Spleen (tissue), 7 donors: Measurements from ENCODE around the gene CANX.

ENCODE experiments used
- POLR2A ChIP-seq, 3 donors: fragments of 450-650 bp; IDR thresholded peaks; one replicate each; pipeline ENCODE4 v1.5.1; 2017; ENCODE audit warnings: antibody characterized with exemption in 3 of 3, mild to moderate bottlenecking in 1 of 3
- POLR2AphosphoS5 ChIP-seq, 3 donors: sonication (generic); formaldehyde crosslinking; IDR thresholded peaks; one replicate each; pipeline ENCODE4 v1.5.1; 2017; ENCODE audit warnings: antibody characterized with exemption in 3 of 3
- TF ChIP-seq, protein P1 (sequence below), 11 experiments: fragments of 200-600 bp in 7 of 11; fragments of 450-650 bp in 4 of 11; sonication (generic) in 4 of 11; IDR thresholded peaks in 8 of 11; conservative IDR thresholded peaks in 3 of 11; 1 replicate in 7 of 11; 2 replicates in 4 of 11; pipeline versions ENCODE4 v1.4.0 to v1.8.0; 2016 to 2021; ENCODE audit warnings: antibody characterized with exemption in 11 of 11, inconsistent platforms in 4 of 11, mild to moderate bottlenecking in 1 of 11
- donor health status: DM: no; HTN: no; CAD: no; lungs with moderate emphysema.
- donor health status: DM: no; HTN: no; CAD: no.
- donor health status: DM: no; HTN: no; CAD: no.

DNA sequence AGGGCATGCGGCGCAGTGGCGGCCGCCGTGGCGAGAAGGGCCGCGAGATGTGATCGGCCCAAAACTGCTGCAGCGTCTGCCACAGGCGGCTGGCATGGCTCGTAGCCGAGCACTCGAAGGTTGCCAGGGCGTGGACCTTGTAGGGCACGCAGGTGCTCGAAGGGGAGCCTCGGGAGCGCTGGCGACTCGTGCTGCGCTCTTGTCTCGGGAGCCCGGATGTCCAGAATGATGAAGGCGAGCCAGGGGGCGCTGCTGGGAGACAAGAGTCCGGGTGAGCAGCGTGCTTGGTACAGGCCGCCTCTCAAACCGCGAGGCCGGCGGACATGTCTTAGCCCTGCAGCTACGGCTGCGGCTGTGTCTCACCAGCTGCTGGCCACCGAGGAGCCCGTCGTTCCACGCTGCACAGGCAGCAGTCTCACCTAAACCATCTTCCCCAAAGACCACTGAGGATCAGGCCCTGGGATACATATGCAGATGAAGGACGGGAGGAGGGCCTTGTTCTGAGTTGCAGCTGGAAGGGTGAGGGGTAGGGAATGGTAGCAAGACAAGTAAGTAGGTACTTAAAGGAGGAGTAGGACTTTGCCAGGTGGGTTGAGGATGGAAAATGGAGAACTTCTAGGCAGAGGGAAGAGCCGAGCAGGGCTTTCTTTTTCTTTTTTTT lies 19.6 kb upstream of the CANX start:
- TF ChIP-seq, protein P1, sequence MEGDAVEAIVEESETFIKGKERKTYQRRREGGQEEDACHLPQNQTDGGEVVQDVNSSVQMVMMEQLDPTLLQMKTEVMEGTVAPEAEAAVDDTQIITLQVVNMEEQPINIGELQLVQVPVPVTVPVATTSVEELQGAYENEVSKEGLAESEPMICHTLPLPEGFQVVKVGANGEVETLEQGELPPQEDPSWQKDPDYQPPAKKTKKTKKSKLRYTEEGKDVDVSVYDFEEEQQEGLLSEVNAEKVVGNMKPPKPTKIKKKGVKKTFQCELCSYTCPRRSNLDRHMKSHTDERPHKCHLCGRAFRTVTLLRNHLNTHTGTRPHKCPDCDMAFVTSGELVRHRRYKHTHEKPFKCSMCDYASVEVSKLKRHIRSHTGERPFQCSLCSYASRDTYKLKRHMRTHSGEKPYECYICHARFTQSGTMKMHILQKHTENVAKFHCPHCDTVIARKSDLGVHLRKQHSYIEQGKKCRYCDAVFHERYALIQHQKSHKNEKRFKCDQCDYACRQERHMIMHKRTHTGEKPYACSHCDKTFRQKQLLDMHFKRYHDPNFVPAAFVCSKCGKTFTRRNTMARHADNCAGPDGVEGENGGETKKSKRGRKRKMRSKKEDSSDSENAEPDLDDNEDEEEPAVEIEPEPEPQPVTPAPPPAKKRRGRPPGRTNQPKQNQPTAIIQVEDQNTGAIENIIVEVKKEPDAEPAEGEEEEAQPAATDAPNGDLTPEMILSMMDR (IDR thresholded peaks at IDR 0.05 in 8 of 11, conservative IDR thresholded peaks at IDR 0.05 in 3 of 11), result peak in 10 of 11 experiments; percentile 17 to 65 (median 52)
- TF ChIP-seq POLR2AphosphoS5 (IDR thresholded peaks at IDR 0.05), result no peak
- TF ChIP-seq POLR2A (IDR thresholded peaks at IDR 0.05), result no peak
